SK-N-SH (cell line): Measurements from ENCODE around the gene PLPP2.

Experiments
- EZH2phosphoT487 ChIP-seq: fragments of 200-600 bp; sonication (generic); IDR thresholded peaks from 2 replicates; pipeline ENCODE4 v1.6.1; 2017; ENCODE audit warnings: low read depth, mixed run types, mild to moderate bottlenecking, antibody characterized with exemption, moderate library complexity, borderline replicate concordance
- RFX5 ChIP-seq: IDR thresholded peaks from 2 replicates; pipeline ENCODE4 v1.6.1; 2012; ENCODE audit warnings: mild to moderate bottlenecking, improper control_type of control experiment, low read length
- TEAD4 ChIP-seq: IDR thresholded peaks from 2 replicates; pipeline ENCODE4 v1.4.0; 2012; ENCODE audit warnings: mild to moderate bottlenecking, borderline replicate concordance; ENCODE audit not compliant: insufficient read depth

DNA sequence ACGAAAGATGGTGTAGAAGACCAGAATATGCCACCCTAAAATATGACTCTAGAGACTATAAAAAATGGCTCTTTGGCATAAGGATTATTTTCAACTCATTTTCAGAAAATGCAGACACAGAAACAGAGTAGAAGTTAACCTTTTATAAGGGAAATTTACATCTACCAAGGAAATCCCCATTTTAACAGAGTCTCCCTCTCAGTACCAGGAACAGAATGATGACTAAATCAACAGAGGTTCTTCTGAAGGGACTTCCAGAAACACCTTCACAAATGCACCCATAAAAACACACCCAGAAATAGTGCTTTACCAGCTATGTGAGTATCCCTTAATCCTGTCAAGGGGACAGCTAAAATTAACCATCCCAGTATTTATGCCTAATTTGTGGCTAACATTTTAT is 29.1 kb downstream of the PLPP2 start:
- TF ChIP-seq EZH2phosphoT487, result no peak
- TF ChIP-seq TEAD4, result no peak
- no peak for TF ChIP-seq RFX5
